Stomach (tissue), 4 donors: ENCODE measurements around the gene TRABD2B.

Experiments
- EP300 ChIP-seq: sonication (generic); formaldehyde crosslinking; IDR thresholded peaks from one replicate; pipeline ENCODE4 v1.6.1; 2017; ENCODE audit warnings: antibody characterized with exemption
- POLR2AphosphoS5 ChIP-seq, 3 donors: sonication (generic); formaldehyde crosslinking; IDR thresholded peaks; one replicate each; pipeline ENCODE4 v1.6.1; 2016; ENCODE audit warnings: antibody characterized with exemption in 3 of 3
- TF ChIP-seq, protein P1 (sequence below), 7 experiments: fragments of 450-650 bp in 4 of 7; fragments of 200-600 bp in 3 of 7; sonication (generic) in 3 of 7; IDR thresholded peaks; one replicate each; pipeline ENCODE4 v1.5.1; 2016 to 2019; ENCODE audit warnings: antibody characterized with exemption in 7 of 7, control low read depth in 2 of 7, mild to moderate bottlenecking in 1 of 7

DNA sequence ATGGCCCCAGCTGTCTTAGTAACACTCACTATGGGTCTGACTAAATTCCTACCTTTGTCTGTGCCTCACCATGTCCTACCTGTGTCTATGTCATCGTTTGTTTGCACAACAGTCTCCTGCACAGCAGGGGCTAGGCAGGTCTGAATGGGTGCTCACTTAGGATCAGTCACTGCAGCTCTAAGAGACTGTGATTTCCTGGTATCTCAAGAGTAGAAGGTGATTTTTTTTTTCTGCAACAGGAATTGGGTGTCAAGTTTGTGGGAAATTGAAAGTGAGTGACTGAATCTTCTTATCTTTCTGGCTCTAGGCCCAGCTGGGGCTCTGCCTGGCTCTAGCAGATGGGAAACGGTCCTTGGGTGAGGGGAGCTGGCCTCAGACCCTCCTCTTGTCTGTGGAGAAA is 46.4 kb upstream of the TRABD2B start:
- TF ChIP-seq, protein P1, sequence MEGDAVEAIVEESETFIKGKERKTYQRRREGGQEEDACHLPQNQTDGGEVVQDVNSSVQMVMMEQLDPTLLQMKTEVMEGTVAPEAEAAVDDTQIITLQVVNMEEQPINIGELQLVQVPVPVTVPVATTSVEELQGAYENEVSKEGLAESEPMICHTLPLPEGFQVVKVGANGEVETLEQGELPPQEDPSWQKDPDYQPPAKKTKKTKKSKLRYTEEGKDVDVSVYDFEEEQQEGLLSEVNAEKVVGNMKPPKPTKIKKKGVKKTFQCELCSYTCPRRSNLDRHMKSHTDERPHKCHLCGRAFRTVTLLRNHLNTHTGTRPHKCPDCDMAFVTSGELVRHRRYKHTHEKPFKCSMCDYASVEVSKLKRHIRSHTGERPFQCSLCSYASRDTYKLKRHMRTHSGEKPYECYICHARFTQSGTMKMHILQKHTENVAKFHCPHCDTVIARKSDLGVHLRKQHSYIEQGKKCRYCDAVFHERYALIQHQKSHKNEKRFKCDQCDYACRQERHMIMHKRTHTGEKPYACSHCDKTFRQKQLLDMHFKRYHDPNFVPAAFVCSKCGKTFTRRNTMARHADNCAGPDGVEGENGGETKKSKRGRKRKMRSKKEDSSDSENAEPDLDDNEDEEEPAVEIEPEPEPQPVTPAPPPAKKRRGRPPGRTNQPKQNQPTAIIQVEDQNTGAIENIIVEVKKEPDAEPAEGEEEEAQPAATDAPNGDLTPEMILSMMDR (IDR thresholded peaks at IDR 0.05): no peak
- TF ChIP-seq EP300: no peak
- no peak for TF ChIP-seq POLR2AphosphoS5 (IDR thresholded peaks at IDR 0.05)
